Measurements from ENCODE around the gene ZNF423. TPM values are rescaled to one million over a fixed set of nuclear protein-coding genes. Genes with fewer than 3 reads are reported as not detected.
"Not testable (repeated sequence)": the region's sequence is repeated elsewhere in the genome, so short reads cannot be mapped to it uniquely, and the experiment has no call there.

Gene ZNF423
- total and polyA plus RNA-seq, 4 donors = 16.9 to 43.0 (median 34.4) TPM

- WGBS (ENCODE audit: insufficient coverage) = no CpG with 5 or more reads among the region's 1 CpG
Observed at GRCh38 chr16:49874613-49875237, 18.8 kb upstream of the ZNF423 start.

GRCh38 chr16:49871824-49872223 is 15.9 kb upstream of the ZNF423 start:
- H3K9me3 ChIP-seq (ENCODE audit: control insufficient read depth, insufficient read depth, low read length); H3K36me3 ChIP-seq (ENCODE audit: control insufficient read depth, insufficient read depth, low read length); H3K27me3 ChIP-seq (ENCODE audit: control insufficient read depth, insufficient read depth, low read length); H3K4me3 ChIP-seq (ENCODE audit: low read depth, low read length); DNase-seq (ENCODE audit: low read depth in 4 of 6, low spot score in 6 of 6); H3K27ac ChIP-seq (ENCODE audit: low read depth, low read length): not testable (repeated sequence)
- no CpG with 5 or more reads among the region's 5 CpGs for WGBS (ENCODE audit: insufficient coverage)
- H3K4me1 ChIP-seq (ENCODE audit: control insufficient read depth, insufficient read depth, low read length) = peaks cover 17% of the 10 kb centered on the region

More at GRCh38 chr16:49874613-49875237, 18.8 kb upstream of the ZNF423 start:
- no peak overlapping the region for H3K27ac ChIP-seq (ENCODE audit: low read depth, low read length)
- no peaks in the 10 kb centered on the region for H3K9me3 ChIP-seq (ENCODE audit: control insufficient read depth, insufficient read depth, low read length)
- peaks cover 11% of the 10 kb centered on the region for H3K4me1 ChIP-seq (ENCODE audit: control insufficient read depth, insufficient read depth, low read length)
- DNase-seq (ENCODE audit: low read depth in 4 of 6, low spot score in 6 of 6) = no peak
- peaks cover 12% of the 10 kb centered on the region for H3K27me3 ChIP-seq (ENCODE audit: control insufficient read depth, insufficient read depth, low read length)
- H3K36me3 ChIP-seq (ENCODE audit: control insufficient read depth, insufficient read depth, low read length) = no peaks in the 10 kb centered on the region
- H3K4me3 ChIP-seq (ENCODE audit: low read depth, low read length) = no peak overlapping the region

- DNase-seq (ENCODE audit: low read depth in 4 of 6, low spot score in 6 of 6) = no peak
- H3K9me3 ChIP-seq (ENCODE audit: control insufficient read depth, insufficient read depth, low read length) = no peaks in the 10 kb centered on the region
- H3K4me1 ChIP-seq (ENCODE audit: control insufficient read depth, insufficient read depth, low read length) = peaks cover 16% of the 10 kb centered on the region
- no peak overlapping the region for H3K4me3 ChIP-seq (ENCODE audit: low read depth, low read length)
- H3K27me3 ChIP-seq (ENCODE audit: control insufficient read depth, insufficient read depth, low read length) = no peaks in the 10 kb centered on the region
- WGBS (ENCODE audit: insufficient coverage) = 95% methylated on average over 5 of the region's 6 CpGs
- H3K36me3 ChIP-seq (ENCODE audit: control insufficient read depth, insufficient read depth, low read length) = no peaks in the 10 kb centered on the region
- H3K27ac ChIP-seq (ENCODE audit: low read depth, low read length) = no peak overlapping the region
Observed at GRCh38 chr16:49869731-49870130, 13.8 kb upstream of the ZNF423 start.

- no peaks in the 10 kb centered on the region for H3K9me3 ChIP-seq (ENCODE audit: control insufficient read depth, insufficient read depth, low read length)
- H3K4me1 ChIP-seq (ENCODE audit: control insufficient read depth, insufficient read depth, low read length) = peaks cover 16% of the 10 kb centered on the region
- no peaks in the 10 kb centered on the region for H3K36me3 ChIP-seq (ENCODE audit: control insufficient read depth, insufficient read depth, low read length)
- no peak for DNase-seq (ENCODE audit: low read depth in 4 of 6, low spot score in 6 of 6)
- WGBS (ENCODE audit: insufficient coverage) = 71% methylated on average over 32 of the region's 38 CpGs
- no peak overlapping the region for H3K4me3 ChIP-seq (ENCODE audit: low read depth, low read length)
- H3K27me3 ChIP-seq (ENCODE audit: control insufficient read depth, insufficient read depth, low read length) = no peaks in the 10 kb centered on the region
- H3K27ac ChIP-seq (ENCODE audit: low read depth, low read length) = no peak overlapping the region
Observed at GRCh38 chr16:49867796-49868668, 12.1 kb upstream of the ZNF423 start.

- H3K27me3 ChIP-seq (ENCODE audit: control insufficient read depth, insufficient read depth, low read length) = no peaks in the 10 kb centered on the region
Observed at GRCh38 chr16:49867234-49867633, 11.3 kb upstream of the ZNF423 start.

GRCh38 chr16:49866595-49867071 is 10.7 kb upstream of the ZNF423 start:
- peaks cover 16% of the 10 kb centered on the region for H3K4me1 ChIP-seq (ENCODE audit: control insufficient read depth, insufficient read depth, low read length)
- H3K36me3 ChIP-seq (ENCODE audit: control insufficient read depth, insufficient read depth, low read length) = no peaks in the 10 kb centered on the region
- peak in 2 of 6 donors; percentile 37 to 60 for DNase-seq (ENCODE audit: low read depth in 4 of 6, low spot score in 6 of 6)
- 37% methylated on average over 12 of the region's 14 CpGs for WGBS (ENCODE audit: insufficient coverage)
- H3K27ac ChIP-seq (ENCODE audit: low read depth, low read length) = peak overlapping the region; percentile 77
- H3K4me3 ChIP-seq (ENCODE audit: low read depth, low read length) = no peak overlapping the region
- H3K27me3 ChIP-seq (ENCODE audit: control insufficient read depth, insufficient read depth, low read length) = no peaks in the 10 kb centered on the region
- H3K9me3 ChIP-seq (ENCODE audit: control insufficient read depth, insufficient read depth, low read length) = no peaks in the 10 kb centered on the region

More at GRCh38 chr16:49867234-49867633, 11.3 kb upstream of the ZNF423 start:
- H3K27ac ChIP-seq (ENCODE audit: low read depth, low read length) = peak overlapping the region; percentile 77
- no CpG with 5 or more reads among the region's 2 CpGs for WGBS (ENCODE audit: insufficient coverage)
- DNase-seq (ENCODE audit: low read depth in 4 of 6, low spot score in 6 of 6) = no peak
- H3K4me1 ChIP-seq (ENCODE audit: control insufficient read depth, insufficient read depth, low read length) = peaks cover 16% of the 10 kb centered on the region
- no peaks in the 10 kb centered on the region for H3K9me3 ChIP-seq (ENCODE audit: control insufficient read depth, insufficient read depth, low read length)
- no peak overlapping the region for H3K4me3 ChIP-seq (ENCODE audit: low read depth, low read length)
- no peaks in the 10 kb centered on the region for H3K36me3 ChIP-seq (ENCODE audit: control insufficient read depth, insufficient read depth, low read length)

GRCh38 chr16:49862694-49863093 is 6.8 kb upstream of the ZNF423 start:
- no peak for DNase-seq (ENCODE audit: low read depth in 4 of 6, low spot score in 6 of 6)
- peaks cover 29% of the 10 kb centered on the region for H3K4me1 ChIP-seq (ENCODE audit: control insufficient read depth, insufficient read depth, low read length)
- no peak overlapping the region for H3K4me3 ChIP-seq (ENCODE audit: low read depth, low read length)
- no peak overlapping the region for H3K27ac ChIP-seq (ENCODE audit: low read depth, low read length)
- peaks cover 9% of the 10 kb centered on the region for H3K27me3 ChIP-seq (ENCODE audit: control insufficient read depth, insufficient read depth, low read length)
- H3K9me3 ChIP-seq (ENCODE audit: control insufficient read depth, insufficient read depth, low read length) = no peaks in the 10 kb centered on the region
- 82% methylated on average over 2 of the region's 4 CpGs for WGBS (ENCODE audit: insufficient coverage)
- H3K36me3 ChIP-seq (ENCODE audit: control insufficient read depth, insufficient read depth, low read length) = no peaks in the 10 kb centered on the region

GRCh38 chr16:49861299-49861698 is 5.4 kb upstream of the ZNF423 start:
- no peak for DNase-seq (ENCODE audit: low read depth in 4 of 6, low spot score in 6 of 6)
- peaks cover 25% of the 10 kb centered on the region for H3K4me1 ChIP-seq (ENCODE audit: control insufficient read depth, insufficient read depth, low read length)
- H3K27me3 ChIP-seq (ENCODE audit: control insufficient read depth, insufficient read depth, low read length) = peaks cover 14% of the 10 kb centered on the region
- H3K4me3 ChIP-seq (ENCODE audit: low read depth, low read length) = no peak overlapping the region
- no peaks in the 10 kb centered on the region for H3K36me3 ChIP-seq (ENCODE audit: control insufficient read depth, insufficient read depth, low read length)
- 98% methylated on average over 5 of the region's 6 CpGs for whole genome bisulfite sequencing (ENCODE audit: insufficient coverage)
- H3K9me3 ChIP-seq (ENCODE audit: control insufficient read depth, insufficient read depth, low read length) = no peaks in the 10 kb centered on the region
- no peak overlapping the region for H3K27ac ChIP-seq (ENCODE audit: low read depth, low read length)

- Histone ChIP-seq H3K4me1 (ENCODE audit: control insufficient read depth, insufficient read depth, low read length) (peaks cover 23% of the 10 kb centered on the region), H3K9me3 (ENCODE audit: control insufficient read depth, insufficient read depth, low read length) (no peaks in the 10 kb centered on the region), H3K4me3 (ENCODE audit: low read depth, low read length) (no peak overlapping the region), H3K27ac (ENCODE audit: low read depth, low read length) (no peak overlapping the region), H3K36me3 (ENCODE audit: control insufficient read depth, insufficient read depth, low read length) (no peaks in the 10 kb centered on the region), H3K27me3 (ENCODE audit: control insufficient read depth, insufficient read depth, low read length) (peaks cover 14% of the 10 kb centered on the region)
- no peak for DNase-seq (ENCODE audit: low read depth in 4 of 6, low spot score in 6 of 6)
- 57% methylated on average over 1 of the region's 2 CpGs for WGBS (ENCODE audit: insufficient coverage)
Observed at GRCh38 chr16:49860593-49860992, 4.7 kb upstream of the ZNF423 start.
